Smooth muscle cell (in vitro differentiated cells): ENCODE measurements around the gene TTC23L. TPM values are rescaled to one million over a fixed set of nuclear protein-coding genes. Genes with fewer than 3 reads are reported as not detected.

Experiments used
- DNase-seq: peaks from one replicate; lab custom pipeline; 2025; ENCODE audit not compliant: unreplicated experiment; lab: John Stamatoyannopoulos, UW
- H2AFZ ChIP-seq: fragments of 200-600 bp; sonication (generic); 2 replicates; pipeline ENCODE4 v1.6.0; 2016; ENCODE audit warnings: antibody characterized with exemption, low read depth, mild to moderate bottlenecking
- H3F3A ChIP-seq: fragments of 200-600 bp; sonication (generic); 2 replicates; pipeline ENCODE4 v1.6.0; 2017; ENCODE audit warnings: antibody characterized with exemption, low read depth
- H3K27ac ChIP-seq: fragments of 200-600 bp; sonication (generic); 2 replicates; pipeline ENCODE4 v1.5.1; 2016; ENCODE audit warnings: low read depth, mild to moderate bottlenecking
- H3K27me3 ChIP-seq: fragments of 200-600 bp; sonication (generic); 2 replicates; pipeline ENCODE4 v1.6.1; 2016; ENCODE audit warnings: low read depth, mild to moderate bottlenecking
- H3K36me3 ChIP-seq: fragments of 200-600 bp; sonication (generic); 2 replicates; pipeline ENCODE4 v1.5.1; 2016; ENCODE audit warnings: low read depth
- H3K4me1 ChIP-seq: fragments of 200-600 bp; sonication (generic); 2 replicates; pipeline ENCODE4 v1.5.1; 2016; ENCODE audit warnings: low read depth
- H3K4me2 ChIP-seq: fragments of 200-600 bp; sonication (generic); 2 replicates; pipeline ENCODE4 v1.6.0; 2016; ENCODE audit warnings: mild to moderate bottlenecking
- H3K4me3 ChIP-seq: fragments of 200-600 bp; sonication (generic); 2 replicates; pipeline ENCODE4 v1.5.1; 2016; ENCODE audit warnings: mild to moderate bottlenecking
- H3K79me2 ChIP-seq: fragments of 200-600 bp; sonication (generic); 2 replicates; pipeline ENCODE4 v1.6.0; 2016; ENCODE audit warnings: low read depth, mild to moderate bottlenecking
- H3K9ac ChIP-seq: fragments of 200-600 bp; sonication (generic); 2 replicates; pipeline ENCODE4 v1.6.0; 2016; ENCODE audit warnings: low read depth
- H3K9me3 ChIP-seq: fragments of 200-600 bp; sonication (generic); replicated peaks from 2 replicates; pipeline ENCODE4 v1.5.1; 2016; ENCODE audit warnings: low read depth
- H4K20me1 ChIP-seq: fragments of 200-600 bp; sonication (generic); 2 replicates; pipeline ENCODE4 v1.6.0; 2016; ENCODE audit warnings: low read depth
- CTCF ChIP-seq: fragments of 200-600 bp; sonication (generic); IDR thresholded peaks from 2 replicates; pipeline ENCODE4 v1.5.1; 2017; ENCODE audit warnings: borderline replicate concordance, mild to moderate bottlenecking, antibody characterized with exemption; ENCODE audit not compliant: insufficient read depth, poor library complexity, severe bottlenecking
- WGBS: methylation state at CpG from one replicate; pipeline ENCODE4 v1.1.7; 2016; ENCODE audit warnings: low lambda C conversion rate; 5-methylcytosine and 5-hydroxymethylcytosine counted together
- polyA plus RNA-seq: library from polyadenylated mRNA; unstranded; fragments of >200 nt; fragmentation: Nextera tagmentation; extraction: Ambion mirVana; gene quantifications from 2 replicates; pipeline ENCODE4 v1.2.1, GENCODE V29; 2016
- total RNA-seq: library from RNA; depleted of rRNA; stranded (reverse); fragments of >200 nt; gene quantifications from 2 replicates; pipeline ENCODE4 v1.2.3, GENCODE V29; 2014

Gene TTC23L
- total and polyA plus RNA-seq, 2 experiments from 2014 or later: 0.04 to 0.08 TPM

GRCh38 chr5:34859253-34859652 is 20.3 kb downstream of the TTC23L start:
- Histone ChIP-seq H3K4me2 (no peak overlapping the region), H3K36me3 (no peaks in the 10 kb centered on the region), H3K4me1 (no peaks in the 10 kb centered on the region), H3K79me2 (no peaks in the 10 kb centered on the region), H4K20me1 (no peaks in the 10 kb centered on the region), H3K27me3 (no peaks in the 10 kb centered on the region), H2AFZ (no peak overlapping the region), H3K9ac (no peak overlapping the region), H3F3A (no peaks in the 10 kb centered on the region), H3K9me3 (no peaks in the 10 kb centered on the region), H3K27ac (no peak overlapping the region), H3K4me3 (no peak overlapping the region)
- 48% methylated on average over 5 of the region's 5 CpGs for WGBS
- no peak for TF ChIP-seq CTCF
- no peak for DNase-seq

GRCh38 chr5:34863946-34864345 is 25.0 kb downstream of the TTC23L start:
- DNase-seq: no peak
- no peaks in the 10 kb centered on the region for H3F3A ChIP-seq
- H3K4me2 ChIP-seq: no peak overlapping the region
- TF ChIP-seq CTCF: no peak
- H3K36me3 ChIP-seq: no peaks in the 10 kb centered on the region
- no peak overlapping the region for H3K9ac ChIP-seq
- no peaks in the 10 kb centered on the region for H3K27me3 ChIP-seq
- H4K20me1 ChIP-seq: no peaks in the 10 kb centered on the region
- H3K9me3 ChIP-seq: no peaks in the 10 kb centered on the region
- no peak overlapping the region for H3K27ac ChIP-seq
- H3K79me2 ChIP-seq: no peaks in the 10 kb centered on the region
- H3K4me3 ChIP-seq: no peak overlapping the region
- WGBS: 65% methylated on average over 3 of the region's 3 CpGs
- H3K4me1 ChIP-seq: no peaks in the 10 kb centered on the region
- no peak overlapping the region for H2AFZ ChIP-seq

DNA sequence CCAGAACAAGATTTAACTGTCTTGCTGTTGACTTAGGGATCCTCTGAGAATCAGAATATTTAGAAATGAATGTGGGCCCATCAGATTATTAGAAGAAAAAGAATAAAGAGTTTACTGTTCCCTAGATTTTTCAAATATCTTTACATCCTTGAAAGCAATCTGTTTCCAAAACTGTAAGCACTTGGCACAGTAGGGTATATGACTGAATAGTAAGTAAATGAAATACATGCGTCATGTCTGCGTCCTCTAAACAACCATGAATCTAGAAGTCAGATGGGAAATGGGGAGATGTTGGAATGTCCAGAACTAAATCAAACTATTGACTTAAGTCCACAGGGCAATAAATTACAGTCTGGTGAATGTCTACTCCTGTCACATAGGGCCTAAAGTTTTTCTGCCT is 26.1 kb downstream of the TTC23L start:
- H3K9me3 ChIP-seq: no peaks in the 10 kb centered on the region
- no peaks in the 10 kb centered on the region for H3F3A ChIP-seq
- H4K20me1 ChIP-seq: no peaks in the 10 kb centered on the region
- H3K27ac ChIP-seq: no peak overlapping the region
- no peaks in the 10 kb centered on the region for H3K4me1 ChIP-seq
- H3K9ac ChIP-seq: no peak overlapping the region
- TF ChIP-seq CTCF: no peak
- no peaks in the 10 kb centered on the region for H3K79me2 ChIP-seq
- H3K4me2 ChIP-seq: no peak overlapping the region
- no peak for DNase-seq
- 97% methylated on average over 2 of the region's 2 CpGs for WGBS
- H3K4me3 ChIP-seq: no peak overlapping the region
- H2AFZ ChIP-seq: no peak overlapping the region
- no peaks in the 10 kb centered on the region for H3K27me3 ChIP-seq
- no peaks in the 10 kb centered on the region for H3K36me3 ChIP-seq

- DNase-seq: no peak
- Histone ChIP-seq H3K4me3 (no peak overlapping the region), H4K20me1 (no peaks in the 10 kb centered on the region), H3K4me2 (no peak overlapping the region), H3K27me3 (no peaks in the 10 kb centered on the region), H3K79me2 (no peaks in the 10 kb centered on the region), H3K36me3 (no peaks in the 10 kb centered on the region), H3K27ac (no peak overlapping the region), H3K9me3 (no peaks in the 10 kb centered on the region), H3K4me1 (no peaks in the 10 kb centered on the region), H2AFZ (no peak overlapping the region), H3F3A (no peaks in the 10 kb centered on the region), H3K9ac (no peak overlapping the region)
- WGBS: 65% methylated on average over 3 of the region's 3 CpGs
- TF ChIP-seq CTCF: no peak
These were observed 28.1 kb downstream of the TTC23L start for GRCh38 chr5:34866989-34867471.
